HG03469 (cell line): Measurements from ENCODE around the gene RLF.
"Not testable (repeated sequence)": the region's sequence is repeated elsewhere in the genome, so short reads cannot be mapped to it uniquely, and the experiment has no call there.

Experiments used
- ATAC-seq: cut with Tn5 transposase; IDR thresholded peaks from one replicate; pipeline ENCODE4 v1.9.1; 2021; ENCODE audit warnings: mild to moderate bottlenecking, moderate library complexity, moderate number of reproducible peaks; ENCODE audit not compliant: unreplicated experiment

Gene RLF

DNA sequence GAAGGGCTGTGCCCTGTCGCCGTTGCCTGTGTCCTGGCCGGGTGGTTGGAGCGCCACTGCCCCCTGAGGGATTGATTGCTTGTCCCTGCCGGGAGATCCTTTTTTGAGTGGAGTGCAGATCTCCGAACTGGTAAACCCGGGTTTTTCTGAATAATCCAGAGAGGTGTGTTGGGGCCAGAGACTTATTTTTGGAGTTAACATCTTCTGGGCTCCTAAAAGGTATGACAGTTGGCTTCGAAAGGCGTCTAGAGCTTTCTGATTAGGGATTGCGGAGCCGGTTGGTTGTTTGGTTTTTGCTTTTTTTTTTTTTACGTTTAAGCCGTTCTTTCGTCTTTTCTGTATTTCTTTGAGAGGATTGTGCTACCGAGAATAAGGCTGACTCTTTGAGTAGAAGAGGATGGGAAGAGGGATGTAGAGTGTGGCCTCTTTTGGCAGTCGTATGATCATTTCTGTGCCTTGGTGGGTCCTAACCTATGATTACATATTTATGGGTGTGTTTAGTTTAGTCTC is 756 bp downstream of the RLF start:
- ATAC-seq = peak; percentile 12

- no peak for ATAC-seq
Observed at GRCh38 chr1:40162753-40163441, 1.7 kb downstream of the RLF start.

DNA sequence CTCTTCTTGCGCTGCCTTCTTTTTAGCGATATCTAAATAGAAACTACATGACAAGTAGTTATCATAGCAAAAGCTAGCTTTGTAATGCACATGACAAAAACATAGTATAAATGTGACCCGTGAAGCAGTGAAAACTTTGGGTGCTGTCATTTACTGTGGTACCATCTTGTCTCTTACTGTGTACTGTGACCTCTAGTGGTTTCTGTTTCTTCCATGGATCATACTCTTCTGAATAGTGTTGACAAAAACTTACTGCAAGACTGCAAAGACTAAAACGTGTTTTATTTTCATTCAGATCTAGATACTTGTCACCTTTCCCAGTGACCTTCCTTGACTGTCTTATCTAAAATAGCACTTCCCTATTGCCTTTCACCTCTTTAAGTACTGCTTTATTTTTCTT is 6.1 kb downstream of the RLF start:
- no peak for ATAC-seq

GRCh38 chr1:40171036-40171435 is 9.8 kb downstream of the RLF start:
- no peak for ATAC-seq

- ATAC-seq = no peak
Observed at GRCh38 chr1:40174788-40175187, 13.6 kb downstream of the RLF start.

DNA sequence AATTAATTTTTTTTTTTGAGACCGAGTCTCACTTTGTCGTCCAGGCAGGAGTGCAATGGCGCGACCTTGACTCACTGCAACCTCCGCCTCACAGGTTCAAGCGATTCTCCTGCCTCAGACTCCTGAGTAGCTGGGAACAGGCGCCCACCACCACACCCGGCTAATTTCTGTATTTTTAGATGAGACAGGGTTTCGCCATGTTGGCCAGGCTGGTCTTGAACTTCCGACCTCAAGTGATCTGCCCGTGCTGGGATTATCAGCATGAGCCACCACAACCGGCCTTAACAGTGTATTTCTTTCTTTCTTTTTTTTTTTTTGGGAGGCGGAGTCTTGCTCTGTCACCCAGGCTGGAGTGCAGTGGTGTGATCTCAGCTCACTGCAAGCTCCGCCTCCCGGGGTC is 15.8 kb downstream of the RLF start:
- ATAC-seq = not testable (repeated sequence)

DNA sequence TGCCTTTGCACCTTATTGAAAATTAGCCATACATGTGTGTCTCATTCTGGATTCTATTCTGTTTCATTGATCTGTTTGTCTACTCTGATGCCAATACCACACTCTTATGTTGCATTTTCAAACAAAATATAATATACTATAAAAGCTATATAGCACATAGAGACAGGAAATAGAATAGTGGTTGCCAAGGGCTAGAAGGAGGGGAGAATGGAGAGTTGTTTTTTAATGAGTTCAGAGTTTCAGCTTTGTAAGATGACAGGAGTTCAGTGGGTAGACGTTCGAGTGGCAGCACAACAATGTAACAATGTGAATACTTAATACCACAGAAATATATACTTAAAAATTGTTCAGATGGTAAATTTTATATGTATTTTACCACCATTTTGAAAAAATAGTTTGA is 17.0 kb downstream of the RLF start:
- ATAC-seq = no peak

GRCh38 chr1:40179496-40180089 is 18.4 kb downstream of the RLF start:
- no peak for ATAC-seq

DNA sequence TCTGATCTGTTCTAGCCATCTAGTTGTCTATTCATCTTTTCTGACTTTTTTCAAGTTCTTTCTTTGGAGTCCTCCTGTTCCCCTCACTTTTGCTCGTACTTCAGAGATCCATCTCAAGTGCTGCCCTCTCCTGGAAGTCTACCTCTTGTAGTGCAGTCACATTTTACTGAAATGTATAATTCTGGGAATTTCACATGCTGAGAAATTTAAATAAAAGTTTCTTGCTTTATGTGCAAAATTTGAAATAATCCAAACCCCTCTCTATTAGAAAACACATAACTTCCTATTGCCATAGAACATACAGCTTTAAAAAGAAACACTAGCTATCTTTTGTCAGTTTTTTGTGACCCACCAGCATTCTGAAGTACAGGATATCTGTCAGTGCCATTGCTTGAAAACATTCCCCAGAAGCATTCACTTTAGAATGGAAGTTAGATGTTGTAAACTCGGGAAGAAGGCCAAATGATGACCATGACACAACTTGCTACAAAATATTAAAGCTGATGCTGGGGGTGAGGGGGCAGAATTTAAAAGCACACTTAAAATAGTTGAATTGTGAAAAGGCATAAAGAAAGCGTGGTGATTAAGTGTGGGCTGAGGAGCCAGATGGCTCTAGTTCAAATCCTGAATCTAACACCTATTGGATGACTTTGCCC is 22.0 kb downstream of the RLF start:
- ATAC-seq = no peak

GRCh38 chr1:40184193-40184592 is 23.0 kb downstream of the RLF start:
- no peak for ATAC-seq

GRCh38 chr1:40185951-40186864 is 25.0 kb downstream of the RLF start:
- peak; percentile 86 for ATAC-seq

DNA sequence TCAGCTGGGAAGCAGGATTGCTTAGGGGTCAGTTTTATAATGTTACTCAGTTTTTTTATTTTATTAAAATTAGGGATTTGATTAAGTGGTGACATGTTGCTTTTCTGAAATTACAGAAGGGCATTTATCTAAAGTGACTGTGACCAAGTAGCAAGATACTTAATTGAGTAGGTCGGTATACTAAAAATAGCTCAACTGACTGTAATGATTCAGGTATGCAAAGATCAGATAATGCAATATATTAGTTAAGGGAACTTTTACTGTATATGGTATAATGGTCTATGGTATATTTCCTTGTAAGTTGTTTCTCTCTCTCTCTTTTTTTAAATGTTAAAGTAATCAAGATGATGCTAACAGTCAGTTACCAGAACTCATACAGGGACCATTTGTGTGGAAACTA is 26.2 kb downstream of the RLF start:
- no peak for ATAC-seq

GRCh38 chr1:40194639-40195038 is 33.5 kb downstream of the RLF start:
- ATAC-seq = not testable (repeated sequence)

- no peak for ATAC-seq
Observed at GRCh38 chr1:40197656-40198055, 36.5 kb downstream of the RLF start.

DNA sequence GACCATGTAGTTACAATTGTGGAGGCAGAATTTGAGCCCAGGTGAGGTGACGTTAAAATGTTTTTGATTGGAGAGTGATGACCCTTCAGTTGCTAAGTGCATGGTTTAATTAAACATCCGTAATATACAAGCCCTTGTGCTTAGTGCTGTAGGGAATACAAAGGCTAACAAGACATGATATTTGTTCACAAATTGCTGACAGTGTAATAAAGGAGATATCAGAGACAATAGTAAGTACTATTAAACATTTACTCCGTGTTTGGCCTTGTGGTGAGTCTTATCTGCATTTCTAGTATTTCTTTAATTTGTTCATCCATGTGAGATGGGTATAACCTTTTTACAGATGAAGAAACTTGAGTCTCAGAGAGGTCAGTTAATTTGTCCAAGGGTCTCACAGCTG is 37.9 kb downstream of the RLF start:
- ATAC-seq = no peak

DNA sequence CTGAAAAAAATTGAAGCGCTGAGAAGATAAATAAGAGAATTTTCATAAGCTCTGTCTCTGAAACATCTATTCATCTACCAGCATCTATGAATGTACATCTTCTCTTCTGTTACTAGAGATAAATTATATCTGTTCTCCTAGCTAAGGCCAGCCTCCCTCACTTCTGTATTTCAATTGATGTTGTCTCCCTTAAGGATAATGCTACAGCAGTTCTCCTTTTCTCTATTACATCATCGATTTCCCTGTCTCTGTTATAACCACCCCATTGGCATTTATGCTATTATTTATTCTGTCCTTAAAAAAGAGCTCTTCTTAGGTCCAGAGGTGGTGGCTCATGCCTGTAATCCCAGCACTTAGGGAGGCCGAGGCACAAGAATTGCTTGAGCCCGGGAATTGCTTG is 43.7 kb downstream of the RLF start:
- ATAC-seq = no peak

GRCh38 chr1:40210511-40211204 is 49.5 kb downstream of the RLF start:
- no peak for ATAC-seq

GRCh38 chr1:40218333-40218732 is 57.1 kb downstream of the RLF start:
- ATAC-seq = no peak

GRCh38 chr1:40221471-40221905 is 60.3 kb downstream of the RLF start:
- not testable (repeated sequence) for ATAC-seq

GRCh38 chr1:40221977-40222772 is 61.0 kb downstream of the RLF start:
- ATAC-seq = no peak
